Mesodermal cell (in vitro differentiated cells): ENCODE data around the gene FBXO28.

Source experiments
- H3K27ac ChIP-seq: 2 replicates; pipeline ENCODE4 v1.7.0; 2013; ENCODE audit warnings: mild to moderate bottlenecking, low read depth, low read length, moderate library complexity; ENCODE audit not compliant: severe bottlenecking
- H3K36me3 ChIP-seq: 2 replicates; pipeline ENCODE4 v1.7.1; 2013; ENCODE audit warnings: mild to moderate bottlenecking, low read length, moderate library complexity; ENCODE audit not compliant: control insufficient read depth, insufficient read depth
- H3K4me1 ChIP-seq: one replicate; pipeline ENCODE4 v1.7.1; 2013; ENCODE audit warnings: mild to moderate bottlenecking, low read length; ENCODE audit not compliant: insufficient read depth, control insufficient read depth, poor library complexity, severe bottlenecking
- H3K4me3 ChIP-seq: 2 replicates; pipeline ENCODE4 v1.7.0; 2013; ENCODE audit warnings: low read length, control low read depth, mild to moderate bottlenecking; ENCODE audit not compliant: insufficient read depth, poor library complexity, severe bottlenecking; ENCODE audit errors: extremely low read depth
- H3K9me3 ChIP-seq: 2 replicates; pipeline ENCODE4 v1.7.1; 2013; ENCODE audit warnings: mild to moderate bottlenecking, low read length, moderate library complexity; ENCODE audit not compliant: control insufficient read depth
- WGBS, 2 experiments: methylation state at CpG; one replicate each; pipeline ENCODE4 v1.1.5; 2013; ENCODE audit warnings: missing lambda C conversion rate in 2 of 2; ENCODE audit not compliant: insufficient coverage in 2 of 2; 5-methylcytosine and 5-hydroxymethylcytosine counted together

Gene FBXO28

DNA sequence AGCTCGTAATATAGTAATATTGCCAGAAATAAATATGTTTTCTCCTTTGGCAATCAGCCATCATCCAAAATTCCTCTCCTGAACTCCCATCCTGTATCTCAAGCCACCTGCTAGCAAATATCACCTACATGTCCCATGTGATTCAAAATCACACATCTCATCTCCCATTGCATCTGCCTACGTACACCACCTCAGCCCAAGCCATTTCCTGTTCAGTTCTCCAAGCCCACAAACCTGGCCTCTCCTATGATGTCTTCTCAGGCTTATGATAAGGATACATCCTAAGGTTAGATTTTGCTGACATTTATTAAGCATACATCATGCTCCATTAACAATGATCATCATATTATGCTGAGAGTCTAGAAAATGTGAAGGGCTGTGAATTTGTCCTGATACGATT, 37.2 kb downstream of the FBXO28 start:
- Histone ChIP-seq H3K27ac (no peak overlapping the region), H3K9me3 (no peaks in the 10 kb centered on the region), H3K4me3 (no peak overlapping the region), H3K36me3 (peaks cover 40% of the 10 kb centered on the region), H3K4me1 (no peaks in the 10 kb centered on the region)
- 94% methylated on average over 2 of the region's 3 CpGs for WGBS, 2 experiments

DNA sequence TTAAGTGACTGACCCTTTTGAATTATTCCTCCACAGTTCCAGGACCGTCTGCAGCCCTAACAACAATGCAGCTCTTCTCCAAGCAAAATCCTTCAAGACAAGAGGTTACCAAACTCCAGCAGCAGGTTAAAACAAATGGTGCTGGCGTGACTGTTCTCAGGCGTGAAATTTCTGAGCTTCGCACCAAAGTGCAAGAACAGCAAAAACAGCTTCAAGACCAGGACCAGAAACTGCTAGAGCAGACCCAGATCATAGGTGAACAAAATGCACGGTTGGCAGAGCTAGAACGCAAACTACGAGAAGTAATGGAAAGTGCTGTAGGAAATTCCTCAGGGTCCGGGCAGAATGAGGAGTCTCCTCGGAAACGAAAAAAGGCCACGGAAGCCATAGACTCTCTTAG, 43.4 kb downstream of the FBXO28 start:
- H3K9me3 ChIP-seq, result no peaks in the 10 kb centered on the region
- H3K27ac ChIP-seq, result no peak overlapping the region
- WGBS, 2 experiments, result 92 to 95% methylated on average over 11 of the region's 11 CpGs
- H3K36me3 ChIP-seq, result peaks cover 78% of the 10 kb centered on the region
- H3K4me1 ChIP-seq, result no peaks in the 10 kb centered on the region
- no peak overlapping the region for H3K4me3 ChIP-seq

DNA sequence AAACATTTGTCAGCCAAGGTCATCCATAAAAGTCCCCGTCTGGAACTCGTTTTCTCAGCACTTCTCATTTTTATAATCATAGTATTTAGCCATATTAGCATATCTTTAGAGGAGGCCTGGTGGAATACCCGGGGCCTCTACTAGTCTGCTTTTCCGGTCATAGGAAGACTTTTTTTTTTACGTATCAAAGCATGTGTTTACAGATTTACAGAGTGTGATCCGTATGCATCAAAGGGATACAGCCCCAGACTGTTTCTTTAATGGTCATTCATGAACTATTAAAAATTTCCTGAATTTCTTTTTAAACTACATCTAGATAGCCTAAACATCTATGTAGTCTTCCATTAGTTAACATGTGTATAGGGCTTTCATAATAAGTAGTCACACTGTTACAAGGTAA, 45.6 kb downstream of the FBXO28 start:
- peaks cover 59% of the 10 kb centered on the region for H3K36me3 ChIP-seq
- H3K4me1 ChIP-seq, result no peaks in the 10 kb centered on the region
- WGBS, 2 experiments, result 100% methylated on average over 3 of the region's 6 CpGs; no CpG with 5 or more reads in 1 of the 2 experiments
- no peak overlapping the region for H3K27ac ChIP-seq
- no peak overlapping the region for H3K4me3 ChIP-seq
- H3K9me3 ChIP-seq, result no peaks in the 10 kb centered on the region

DNA sequence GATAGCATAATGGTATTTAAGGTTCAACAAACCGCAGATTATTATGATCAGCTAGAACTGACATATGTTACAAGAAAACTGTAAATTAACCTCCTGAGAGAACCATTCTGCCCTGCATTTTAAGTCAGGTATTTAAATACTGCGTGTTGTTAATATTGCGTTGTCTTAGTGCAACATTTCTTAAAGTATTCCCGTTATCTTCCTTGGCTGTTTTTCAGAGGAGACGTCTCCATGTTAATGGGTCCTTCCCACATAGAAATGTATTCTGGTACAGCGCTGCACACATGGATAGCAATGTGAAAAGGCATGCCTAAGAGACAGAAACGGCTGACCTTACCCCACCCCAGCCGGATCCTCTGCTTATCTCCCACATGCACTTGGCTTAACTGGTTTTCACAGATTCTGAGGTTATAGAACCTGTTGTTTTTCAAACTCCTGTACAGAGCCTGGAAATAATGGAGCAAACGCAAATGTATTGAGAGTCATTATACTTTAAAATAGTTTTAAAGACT, 46.3 kb downstream of the FBXO28 start:
- Histone ChIP-seq H3K27ac (no peak overlapping the region), H3K9me3 (no peaks in the 10 kb centered on the region), H3K4me3 (no peak overlapping the region), H3K4me1 (no peaks in the 10 kb centered on the region), H3K36me3 (peaks cover 59% of the 10 kb centered on the region)
- 94 to 98% methylated on average over 7 to 8 of the region's 9 CpGs for WGBS, 2 experiments

DNA sequence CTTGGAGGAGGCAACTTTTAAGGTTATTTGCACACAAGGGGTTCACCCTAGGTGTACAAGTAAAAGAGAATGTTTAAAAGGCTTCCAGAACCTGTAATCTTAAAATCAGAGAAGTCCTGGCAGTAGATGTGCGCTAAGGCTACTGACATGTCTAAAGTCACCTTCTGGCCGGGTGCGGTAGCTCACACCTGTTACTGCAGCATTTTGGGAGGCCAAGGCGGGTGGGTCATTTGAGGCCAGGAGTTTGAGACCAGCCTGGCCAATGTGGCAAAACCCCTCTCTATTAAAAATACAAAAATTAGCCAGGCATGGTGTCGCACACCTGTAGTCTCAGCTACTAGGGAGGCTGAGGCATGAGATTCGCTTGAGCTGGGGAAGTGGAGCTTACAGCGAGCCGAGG, 48.9 kb downstream of the FBXO28 start:
- Histone ChIP-seq H3K4me1 (no peaks in the 10 kb centered on the region), H3K36me3 (peaks cover 37% of the 10 kb centered on the region), H3K4me3 (no peak overlapping the region), H3K9me3 (no peaks in the 10 kb centered on the region), H3K27ac (no peak overlapping the region)
- 93 to 98% methylated on average over 5 to 8 of the region's 8 CpGs for WGBS, 2 experiments

DNA sequence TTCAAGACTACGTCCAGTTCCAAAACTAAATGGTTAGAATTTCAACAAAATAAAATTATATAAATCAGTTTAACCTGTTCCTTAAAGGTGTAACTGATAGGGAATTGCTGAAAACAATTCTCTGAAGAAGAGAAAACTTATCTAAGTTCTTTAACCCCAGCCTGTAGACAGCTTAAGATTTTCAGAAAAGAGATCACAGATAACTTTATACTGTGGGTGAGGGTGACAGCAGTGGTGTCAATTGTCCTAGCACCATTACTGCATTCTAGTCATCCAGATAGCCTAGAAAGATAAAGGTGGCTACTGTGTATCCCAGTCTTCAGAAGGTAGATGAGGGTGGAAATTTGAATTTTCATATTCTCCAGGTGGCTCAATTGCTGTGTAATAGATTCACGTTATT, 49.4 kb downstream of the FBXO28 start:
- Histone ChIP-seq H3K4me1 (no peaks in the 10 kb centered on the region), H3K27ac (no peak overlapping the region), H3K4me3 (no peak overlapping the region), H3K36me3 (peaks cover 34% of the 10 kb centered on the region), H3K9me3 (no peaks in the 10 kb centered on the region)
- WGBS, 2 experiments, result 100% methylated on average over 1 of the region's 2 CpGs; no CpG with 5 or more reads in 1 of the 2 experiments

DNA sequence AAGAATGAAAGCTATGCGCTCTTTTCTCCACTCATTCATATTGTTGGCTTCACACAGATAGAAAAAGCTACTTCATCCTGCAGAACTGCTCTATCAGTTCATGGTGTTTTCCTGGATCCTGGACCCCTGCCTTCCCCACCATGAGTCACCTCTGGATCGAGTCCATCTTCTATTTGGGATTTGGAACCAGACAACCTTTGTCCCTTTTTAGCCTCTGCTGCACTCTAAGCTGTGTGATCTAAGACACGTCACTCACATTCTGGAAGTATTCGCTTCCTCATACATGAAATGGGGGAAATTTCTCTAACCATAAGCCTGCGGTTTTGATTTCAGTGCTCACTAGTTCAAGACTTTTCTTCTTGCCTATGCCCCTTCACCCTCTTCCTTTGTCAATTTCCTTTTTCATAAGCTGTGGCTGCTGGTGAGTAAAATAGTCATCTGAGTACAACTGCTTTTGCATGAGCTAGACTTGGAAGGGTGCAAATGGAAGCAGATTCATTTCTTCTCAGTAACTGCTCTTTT, 55.0 kb downstream of the FBXO28 start:
- Histone ChIP-seq H3K9me3 (no peaks in the 10 kb centered on the region), H3K4me3 (no peak overlapping the region), H3K36me3 (no peaks in the 10 kb centered on the region), H3K27ac (no peak overlapping the region), H3K4me1 (peaks cover 5% of the 10 kb centered on the region)
- 88 to 95% methylated on average over 2 to 4 of the region's 5 CpGs for WGBS, 2 experiments

DNA sequence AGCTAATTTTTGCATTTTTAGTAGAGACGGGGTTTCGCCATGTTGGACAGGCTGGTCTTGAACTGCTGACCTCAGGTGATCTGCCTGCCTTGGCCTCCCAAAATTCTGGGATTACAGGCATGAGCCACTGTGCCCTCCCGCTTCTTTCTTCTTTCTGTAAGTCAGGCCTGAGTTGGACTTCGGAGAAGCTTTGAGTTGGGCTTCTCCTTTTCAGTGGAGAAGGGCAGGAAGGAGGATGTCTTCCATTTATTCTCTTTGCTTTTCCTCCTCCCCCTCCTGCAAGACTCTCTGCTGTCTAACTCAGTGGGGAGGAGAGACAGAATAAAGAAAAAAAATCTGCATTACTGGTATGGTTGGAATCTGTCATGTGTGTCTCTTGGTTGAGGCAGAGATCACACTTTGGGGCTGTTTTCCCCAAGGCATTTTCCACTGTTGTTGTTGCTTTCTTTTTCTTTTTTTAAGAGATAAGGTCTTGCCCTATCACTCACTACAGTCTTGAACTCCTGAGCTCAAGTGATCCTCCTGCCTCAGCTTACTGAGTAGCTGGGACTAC, 55.9 kb downstream of the FBXO28 start:
- peaks cover 5% of the 10 kb centered on the region for H3K4me1 ChIP-seq
- 80 to 88% methylated on average over 1 to 3 of the region's 4 CpGs for WGBS, 2 experiments
- H3K9me3 ChIP-seq, result no peaks in the 10 kb centered on the region
- no peak overlapping the region for H3K4me3 ChIP-seq
- H3K27ac ChIP-seq, result no peak overlapping the region
- H3K36me3 ChIP-seq, result no peaks in the 10 kb centered on the region

DNA sequence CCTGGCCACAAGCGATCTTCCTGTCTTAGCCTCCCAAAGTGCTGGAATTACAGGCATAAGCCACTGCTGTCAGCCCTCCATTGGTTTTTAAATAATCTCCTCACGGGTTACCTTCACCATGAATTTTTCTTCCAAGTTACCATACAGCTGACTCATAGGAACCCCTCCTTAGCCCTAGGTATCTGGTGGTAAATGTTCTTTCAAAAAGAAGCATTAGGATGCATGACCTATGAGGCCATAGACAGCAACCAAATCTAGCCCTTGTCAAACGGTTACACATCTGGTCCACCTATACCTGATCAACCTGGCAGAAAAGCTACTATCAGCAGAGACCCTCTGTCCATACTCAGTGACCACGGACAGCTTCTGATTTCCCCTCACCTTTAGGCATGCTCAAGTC, 56.4 kb downstream of the FBXO28 start:
- H3K36me3 ChIP-seq, result no peaks in the 10 kb centered on the region
- H3K4me1 ChIP-seq, result peaks cover 5% of the 10 kb centered on the region
- H3K27ac ChIP-seq, result no peak overlapping the region
- H3K4me3 ChIP-seq, result no peak overlapping the region
- 68 to 88% methylated on average over 3 to 4 of the region's 4 CpGs for WGBS, 2 experiments
- no peaks in the 10 kb centered on the region for H3K9me3 ChIP-seq

DNA sequence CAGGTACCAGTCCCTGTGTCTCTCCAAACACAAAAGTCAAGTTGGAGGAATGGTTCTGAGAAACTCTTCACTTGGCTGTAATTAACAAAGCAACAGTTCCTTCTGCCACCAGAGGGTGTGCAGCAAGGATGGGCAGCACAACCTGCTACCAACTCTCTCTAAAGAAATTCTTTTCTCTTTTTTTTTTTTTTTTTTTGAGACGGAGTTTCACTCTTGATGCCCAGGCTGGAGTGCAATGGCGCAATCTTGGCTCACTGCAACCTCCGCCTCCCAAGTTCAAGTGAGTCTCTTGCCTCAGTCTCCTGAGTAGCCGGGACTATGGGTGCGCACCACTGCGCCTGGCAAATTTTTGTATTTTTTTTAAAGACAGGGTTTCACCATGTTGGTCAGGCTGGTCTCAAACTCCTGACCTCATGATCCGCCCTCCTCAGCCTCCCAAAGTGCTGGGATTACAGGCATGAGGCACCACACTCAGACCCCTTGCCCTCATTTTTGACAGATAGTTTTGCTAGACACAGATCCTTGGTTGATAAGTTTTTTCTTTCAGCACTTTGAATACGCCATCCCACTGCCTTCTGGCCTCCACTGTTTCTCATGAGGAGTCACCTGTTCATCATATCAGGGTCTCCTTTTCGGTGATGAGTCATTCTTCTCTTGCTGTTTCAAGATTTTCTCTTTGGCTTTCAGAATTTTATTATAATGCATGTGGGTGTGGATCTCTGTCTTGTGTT, 57.0 kb downstream of the FBXO28 start:
- Histone ChIP-seq H3K4me1 (peaks cover 5% of the 10 kb centered on the region), H3K9me3 (no peaks in the 10 kb centered on the region), H3K4me3 (no peak overlapping the region), H3K36me3 (no peaks in the 10 kb centered on the region), H3K27ac (no peak overlapping the region)
- 78 to 80% methylated on average over 7 to 8 of the region's 9 CpGs for WGBS, 2 experiments

DNA sequence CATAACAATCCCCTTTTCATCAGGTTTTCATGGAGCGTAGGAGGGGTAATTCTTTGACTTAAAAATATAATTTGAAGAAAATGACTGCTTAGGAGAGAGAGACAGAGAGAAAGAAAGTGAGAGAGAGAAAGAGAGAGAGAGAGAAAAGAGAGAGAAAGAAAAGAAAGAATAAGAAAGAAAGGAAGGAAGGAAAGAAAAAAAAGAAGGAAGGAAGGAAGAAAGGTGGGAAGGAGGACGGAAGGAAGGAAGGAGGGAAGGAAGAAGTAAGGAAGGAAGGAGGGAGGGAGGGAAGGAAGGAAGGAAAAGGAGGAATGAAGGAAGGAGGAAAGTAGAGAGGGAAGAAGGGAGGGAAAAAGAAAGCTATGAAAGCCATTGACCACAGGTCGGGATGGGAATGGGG, 58.3 kb downstream of the FBXO28 start:
- H3K36me3 ChIP-seq, result no peaks in the 10 kb centered on the region
- peaks cover 5% of the 10 kb centered on the region for H3K4me1 ChIP-seq
- H3K27ac ChIP-seq, result no peak overlapping the region
- no peak overlapping the region for H3K4me3 ChIP-seq
- no peaks in the 10 kb centered on the region for H3K9me3 ChIP-seq
- 85 to 95% methylated on average over 2 of the region's 3 CpGs for WGBS, 2 experiments
